B cell (primary cell): ENCODE measurements around the gene SH3D19. TPM values are rescaled to one million over a fixed set of nuclear protein-coding genes. Genes with fewer than 3 reads are reported as not detected.

Source experiments
- ATAC-seq: fragments of 200-7000 bp; cut with Tn5 transposase; one replicate; pipeline ENCODE4 v1.10.0; 2021; ENCODE audit warnings: low read depth, mild to moderate bottlenecking, moderate number of reproducible peaks, moderate library complexity
- CTCF ChIA-PET: fragments of 350-600 bp; sonication (Branson Sonifier 250); formaldehyde crosslinking; loops from one replicate; lab custom pipeline; 2021; ENCODE audit warnings: antibody characterized with exemption, inconsistent platforms; lab: Charles Lee
- POLR2A ChIA-PET: fragments of 350-600 bp; sonication (Branson Sonifier 250); formaldehyde crosslinking; loops from one replicate; lab custom pipeline; 2021; ENCODE audit warnings: antibody characterized with exemption; lab: Charles Lee
- DNase-seq: peaks from one replicate; pipeline ENCODE4 v3.0.0; 2013
- H2AFZ ChIP-seq: 2 replicates; pipeline ENCODE4 v1.6.1; 2012; ENCODE audit warnings: mild to moderate bottlenecking, low read depth, low read length; ENCODE audit not compliant: insufficient read depth, poor library complexity, severe bottlenecking
- H3K27ac ChIP-seq, 2 donors: 1 replicate in 1 of 2; 2 replicates in 1 of 2; pipeline ENCODE4 v1.5.1; 2012 to 2013; ENCODE audit warnings: low read length in 2 of 2, mild to moderate bottlenecking in 2 of 2, moderate library complexity in 1 of 2
- H3K27me3 ChIP-seq, 4 experiments: fragments of 200-600 bp in 1 of 4; sonication (generic) in 1 of 4; replicated peaks in 1 of 4; 1 replicate in 2 of 4; 2 replicates in 2 of 4; pipeline versions ENCODE4 v1.6.1 to v1.7.0; 2013 to 2016; ENCODE audit warnings: low read length in 3 of 4, mild to moderate bottlenecking in 2 of 4, mixed read lengths in 1 of 4, moderate library complexity in 1 of 4; ENCODE audit not compliant: insufficient read depth in 4 of 4, control insufficient read depth in 3 of 4; ENCODE audit errors: control extremely low read depth in 1 of 4
- H3K36me3 ChIP-seq, 2 experiments: replicated peaks in 1 of 2; 1 replicate in 1 of 2; 2 replicates in 1 of 2; pipeline versions ENCODE4 v1.6.1 to v1.7.1; 2013; ENCODE audit warnings: low read length in 1 of 2; ENCODE audit not compliant: insufficient read depth in 2 of 2, control insufficient read depth in 1 of 2; ENCODE audit errors: control extremely low read depth in 1 of 2, extremely low read depth in 1 of 2
- H3K4me1 ChIP-seq, 2 donors: fragments of 200-600 bp in 1 of 2; sonication (generic) in 1 of 2; 1 replicate in 1 of 2; 2 replicates in 1 of 2; pipeline versions ENCODE4 v1.5.1 to v1.6.1; 2013 to 2017; ENCODE audit warnings: low read length in 2 of 2; ENCODE audit not compliant: control insufficient read depth in 2 of 2, insufficient read depth in 2 of 2
- H3K4me2 ChIP-seq: replicated peaks from 2 replicates; pipeline ENCODE3; 2012; ENCODE audit warnings: mild to moderate bottlenecking, low read depth, low read length; ENCODE audit not compliant: poor library complexity, severe bottlenecking
- H3K4me3 ChIP-seq, 5 experiments: fragments of 200-600 bp in 1 of 5; sonication (generic) in 1 of 5; 1 replicate in 3 of 5; 2 replicates in 2 of 5; pipeline versions ENCODE4 v1.5.1 to v1.7.0; 2011 to 2016; ENCODE audit warnings: low read length in 4 of 5, mild to moderate bottlenecking in 4 of 5, low read depth in 2 of 5, control low read depth in 1 of 5, moderate library complexity in 1 of 5; ENCODE audit not compliant: insufficient read depth in 1 of 5; ENCODE audit errors: control extremely low read depth in 1 of 5, extremely low read depth in 1 of 5
- H3K79me2 ChIP-seq: fragments of 200-600 bp; sonication (generic); one replicate; pipeline ENCODE4 v1.6.0; 2016; ENCODE audit warnings: low read length; ENCODE audit not compliant: control insufficient read depth, insufficient read depth
- H3K9ac ChIP-seq: fragments of 200-600 bp; sonication (generic); 2 replicates; pipeline ENCODE4 v1.6.1; 2017; ENCODE audit warnings: mild to moderate bottlenecking, low read length, moderate library complexity
- H3K9me3 ChIP-seq, 3 donors: one replicate each; pipeline versions ENCODE4 v1.6.1 to v1.7.1; 2013; ENCODE audit warnings: low read length in 2 of 3; ENCODE audit not compliant: control insufficient read depth in 2 of 3, insufficient read depth in 1 of 3; ENCODE audit errors: control extremely low read depth in 1 of 3
- H4K20me1 ChIP-seq: 2 replicates; pipeline ENCODE4 v1.6.0; 2012; ENCODE audit warnings: mild to moderate bottlenecking, low read length; ENCODE audit not compliant: insufficient read depth, control insufficient read depth, poor library complexity, severe bottlenecking
- H3K27ac Mint-ChIP-seq: one replicate; pipeline ENCODE4 v1.8.0; 2021; ENCODE audit warnings: mixed read lengths
- H3K27me3 Mint-ChIP-seq: one replicate; pipeline ENCODE4 v1.8.0; 2021; ENCODE audit warnings: mixed read lengths
- H3K4me1 Mint-ChIP-seq: one replicate; pipeline ENCODE4 v1.8.0; 2021; ENCODE audit warnings: mixed read lengths
- H3K4me3 Mint-ChIP-seq: one replicate; pipeline ENCODE4 v1.8.0; 2021; ENCODE audit warnings: mixed read lengths
- H3K9me3 Mint-ChIP-seq: one replicate; pipeline ENCODE4 v1.8.0; 2022; ENCODE audit warnings: mixed read lengths; ENCODE audit not compliant: insufficient read depth
- CTCF ChIP-seq: fragments of 200-600 bp; IDR thresholded peaks from one replicate; pipeline ENCODE4 v1.8.0; 2022; ENCODE audit warnings: antibody characterized with exemption, mild to moderate bottlenecking
- EZH2 ChIP-seq: IDR thresholded peaks from 2 replicates; pipeline ENCODE4 v1.6.1; 2012; ENCODE audit warnings: borderline replicate concordance, low read depth, mild to moderate bottlenecking, moderate library complexity, low read length; ENCODE audit not compliant: insufficient read depth, poor library complexity, severe bottlenecking
- WGBS: methylation state at CpG from one replicate; pipeline ENCODE4 v1.1.5; 2013; ENCODE audit warnings: missing lambda C conversion rate; ENCODE audit not compliant: insufficient coverage; 5-methylcytosine and 5-hydroxymethylcytosine counted together
- intact Hi-C: fragments of 100-400 bp; cut with micrococcal nuclease; formaldehyde crosslinking; loops from one replicate; pipeline ENCODE4 v1.10.0; 2022
- polyA plus RNA-seq: library from polyadenylated mRNA; depleted of rRNA; stranded (reverse); fragments of >200 nt; gene quantifications from 2 replicates; pipeline ENCODE4 v1.2.3, GENCODE V29; 2012
- total RNA-seq, 2 donors: library from RNA; stranded (reverse); fragments of 120-200 nt in 1 of 2; gene quantifications; 1 replicate in 1 of 2; 2 replicates in 1 of 2; pipeline versions ENCODE4 v1.2.3 to v1.2.4, GENCODE V29; 2013 to 2022

The SH3D19 gene
- total and polyA plus RNA-seq, 2 donors (not counting 1 experiment from before 2014, with no cell fraction given) = 0.01 TPM; not detected in 1

DNA sequence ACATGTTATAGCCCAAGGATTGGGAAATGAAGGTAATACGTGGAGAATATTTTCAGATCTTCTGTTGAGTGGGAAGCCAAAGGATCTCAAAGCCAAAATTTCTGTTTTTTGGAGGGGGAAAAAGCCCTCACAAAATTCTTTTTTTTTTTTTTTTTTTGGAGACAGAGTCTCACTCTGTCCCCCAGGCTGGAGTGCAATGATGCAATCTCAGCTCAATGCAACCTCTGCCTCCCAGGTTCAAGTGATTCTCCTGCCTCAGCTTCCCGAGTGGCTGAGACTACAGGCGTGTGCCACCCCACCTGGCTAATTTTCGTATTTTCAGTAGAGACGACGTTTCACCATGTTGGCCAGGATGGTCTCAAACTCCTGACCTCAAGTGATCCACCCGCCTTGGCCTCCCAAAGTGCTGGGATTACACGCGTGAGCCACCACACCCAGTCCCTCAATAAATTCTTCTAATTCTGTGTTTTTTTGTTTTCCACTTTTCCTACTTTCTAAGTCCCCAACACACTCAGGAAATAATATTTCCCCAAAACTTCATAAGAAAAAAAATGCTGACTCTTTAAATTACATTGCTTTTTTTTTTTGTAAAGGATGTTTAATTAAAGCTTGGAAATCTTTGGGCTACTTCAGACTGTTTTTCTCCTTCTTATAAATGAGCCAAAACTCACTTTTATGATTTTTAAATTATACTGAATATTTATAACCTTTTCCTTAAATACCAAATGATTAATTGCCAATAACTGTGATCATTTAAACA, 174.4 kb downstream of the SH3D19 start:
- POLR2A ChIA-PET = no interaction called here
- H3K27me3 ChIP-seq = no peaks in the 10 kb centered on the region

More for the DNA sequence above, 174.4 kb downstream of the SH3D19 start:
- 94% methylated on average over 9 of the region's 9 CpGs for WGBS
- Histone ChIP-seq H3K4me2 (no peak overlapping the region), H3K36me3 (no peaks in the 10 kb centered on the region), H2AFZ (no peak overlapping the region), H3K4me3 (no peak overlapping the region), H3K9ac (no peak overlapping the region), H3K79me2 (no peaks in the 10 kb centered on the region), H3K9me3 (peaks cover 0 to 1% (median 0%) of the 10 kb centered on the region in 3 donors), H3K27ac (no peak overlapping the region), H3K4me1 (no peaks in the 10 kb centered on the region), H4K20me1 (no peaks in the 10 kb centered on the region)
- intact Hi-C loops = no loop called here
- Mint-ChIP-seq H3K9me3 (no peaks in the 10 kb centered on the region), H3K4me3 (no peak overlapping the region), H3K27ac (no peak overlapping the region), H3K27me3 (peaks cover 3% of the 10 kb centered on the region), H3K4me1 (no peaks in the 10 kb centered on the region)
- CTCF ChIA-PET = no interaction called here
- ATAC-seq = no peak
- TF ChIP-seq CTCF (no peak), EZH2 (no peak)
- DNase-seq = no peak
